ENCODE measurements around the gene CDC23. TPM values are rescaled to one million over a fixed set of nuclear protein-coding genes. Genes with fewer than 3 reads are reported as not detected.

CDC23 gene
- 28.8 and 30.4 TPM in 2 replicates for polyA plus RNA-seq (2013)

- H3K9ac ChIP-seq (ENCODE audit: low read length): peak within 1 kb of the TSS; percentile 81
- H2AFZ ChIP-seq (ENCODE audit: insufficient read depth, low read length, poor library complexity): peak within 1 kb of the TSS; percentile 93
- peaks cover 1% of the 10 kb centered on the region for H3K9me3 ChIP-seq (ENCODE audit: insufficient read depth, low read depth, low read length)
- no peaks in the 10 kb centered on the region for H3K4me1 ChIP-seq (ENCODE audit: control insufficient read depth in 1 of 2, insufficient read depth in 2 of 2, low read length in 2 of 2)
- peak within 1 kb of the TSS; percentile 95 for H4K12ac ChIP-seq (ENCODE audit: low read depth, low read length)
- no peak within 1 kb of the TSS for H2BK12ac ChIP-seq (ENCODE audit: low read length)
- no peaks in the 10 kb centered on the region for H3K27me3 ChIP-seq (ENCODE audit: insufficient read depth, low read length)
- peak within 1 kb of the TSS; percentile 95 for H3K14ac ChIP-seq (ENCODE audit: low read length)
- H2AK5ac ChIP-seq (ENCODE audit: low read length): peak within 1 kb of the TSS; percentile 11
- peak within 1 kb of the TSS; percentile 91 for H3K4me2 ChIP-seq (ENCODE audit: low read length)
- H3K4me3 ChIP-seq (ENCODE audit: low read depth, low read length): peak within 1 kb of the TSS; percentile 89
- H3K79me1 ChIP-seq (ENCODE audit: low read length): peaks cover 3% of the 10 kb centered on the region
- peak within 1 kb of the TSS; percentile 96 for H3K4ac ChIP-seq (ENCODE audit: low read depth, low read length)
- H2BK120ac ChIP-seq (ENCODE audit: insufficient read depth, low read length, poor library complexity): peak within 1 kb of the TSS; percentile 81
- peak within 1 kb of the TSS; percentile 92 for H3K18ac ChIP-seq (ENCODE audit: low read length)
- peak within 1 kb of the TSS; percentile 87 for H4K91ac ChIP-seq (ENCODE audit: low read depth, low read length)
- peak; percentile 98 to 100 for DNase-seq
- H3K36me3 ChIP-seq (ENCODE audit: control insufficient read depth in 1 of 2, insufficient read depth in 2 of 2, low read length in 2 of 2): peaks cover 3 to 4% of the 10 kb centered on the region in 2 experiments
- H3K23ac ChIP-seq (ENCODE audit: low read length): no peak within 1 kb of the TSS
- H3K79me2 ChIP-seq (ENCODE audit: control insufficient read depth, insufficient read depth, low read length, poor library complexity): peaks cover 4% of the 10 kb centered on the region
- H3K27ac ChIP-seq (ENCODE audit: low read depth, low read length): no peak within 1 kb of the TSS
- WGBS (ENCODE audit: extremely low coverage, insufficient coverage, insufficient read length): no CpG with 5 or more reads among the region's 32 CpGs
- peak within 1 kb of the TSS; percentile 98 for H4K8ac ChIP-seq (ENCODE audit: low read depth, low read length)
- peak within 1 kb of the TSS; percentile 62 for H2BK5ac ChIP-seq (ENCODE audit: low read depth, low read length, poor library complexity)
Measured at GRCh38 chr5:138213161-138214029, at the start of gene CDC23. CDC23 (minus strand) TSS chr5:138213323; CDS start chr5:138213312, 11 bp downstream.

- H4K8ac ChIP-seq (ENCODE audit: low read depth, low read length): no peak overlapping the region
- H3K4ac ChIP-seq (ENCODE audit: low read depth, low read length): no peak overlapping the region
- no peaks in the 10 kb centered on the region for H3K79me2 ChIP-seq (ENCODE audit: control insufficient read depth, insufficient read depth, low read length, poor library complexity)
- H2AK5ac ChIP-seq (ENCODE audit: low read length): no peak overlapping the region
- H3K4me1 ChIP-seq (ENCODE audit: control insufficient read depth in 1 of 2, insufficient read depth in 2 of 2, low read length in 2 of 2): no peaks in the 10 kb centered on the region
- no peaks in the 10 kb centered on the region for H3K27me3 ChIP-seq (ENCODE audit: insufficient read depth, low read length)
- no peak overlapping the region for H3K27ac ChIP-seq (ENCODE audit: low read depth, low read length)
- H3K4me2 ChIP-seq (ENCODE audit: low read length): no peak overlapping the region
- no peak overlapping the region for H2BK12ac ChIP-seq (ENCODE audit: low read length)
- H2BK120ac ChIP-seq (ENCODE audit: insufficient read depth, low read length, poor library complexity): no peak overlapping the region
- DNase-seq: no peak
- H3K18ac ChIP-seq (ENCODE audit: low read length): no peak overlapping the region
- H3K9me3 ChIP-seq (ENCODE audit: insufficient read depth, low read depth, low read length): peaks cover 1% of the 10 kb centered on the region
- no peak overlapping the region for H3K23ac ChIP-seq (ENCODE audit: low read length)
- no peak overlapping the region for H2BK5ac ChIP-seq (ENCODE audit: low read depth, low read length, poor library complexity)
- no peak overlapping the region for H4K91ac ChIP-seq (ENCODE audit: low read depth, low read length)
- no peak overlapping the region for H3K9ac ChIP-seq (ENCODE audit: low read length)
- H3K36me3 ChIP-seq (ENCODE audit: control insufficient read depth in 1 of 2, insufficient read depth in 2 of 2, low read length in 2 of 2): no peaks in the 10 kb centered on the region
- H3K14ac ChIP-seq (ENCODE audit: low read length): no peak overlapping the region
- no CpG with 5 or more reads among the region's 4 CpGs for WGBS (ENCODE audit: extremely low coverage, insufficient coverage, insufficient read length)
- no peak overlapping the region for H2AFZ ChIP-seq (ENCODE audit: insufficient read depth, low read length, poor library complexity)
- no peaks in the 10 kb centered on the region for H3K79me1 ChIP-seq (ENCODE audit: low read length)
- H4K12ac ChIP-seq (ENCODE audit: low read depth, low read length): no peak overlapping the region
- H3K4me3 ChIP-seq (ENCODE audit: low read depth, low read length): no peak overlapping the region
Measured at GRCh38 chr5:138258704-138259292, 45.7 kb upstream of the CDC23 start.

- Histone ChIP-seq H3K23ac (ENCODE audit: low read length) (no peak overlapping the region), H2AFZ (ENCODE audit: insufficient read depth, low read length, poor library complexity) (no peak overlapping the region), H4K8ac (ENCODE audit: low read depth, low read length) (no peak overlapping the region), H3K27ac (ENCODE audit: low read depth, low read length) (no peak overlapping the region), H3K79me1 (ENCODE audit: low read length) (no peaks in the 10 kb centered on the region), H3K4ac (ENCODE audit: low read depth, low read length) (no peak overlapping the region), H3K9ac (ENCODE audit: low read length) (no peak overlapping the region), H2BK12ac (ENCODE audit: low read length) (no peak overlapping the region), H3K14ac (ENCODE audit: low read length) (no peak overlapping the region), H3K27me3 (ENCODE audit: insufficient read depth, low read length) (no peaks in the 10 kb centered on the region), H3K36me3 (ENCODE audit: control insufficient read depth in 1 of 2, insufficient read depth in 2 of 2, low read length in 2 of 2) (no peaks in the 10 kb centered on the region), H4K12ac (ENCODE audit: low read depth, low read length) (no peak overlapping the region), H3K18ac (ENCODE audit: low read length) (no peak overlapping the region), H2BK5ac (ENCODE audit: low read depth, low read length, poor library complexity) (no peak overlapping the region), H2AK5ac (ENCODE audit: low read length) (no peak overlapping the region), H3K4me1 (ENCODE audit: control insufficient read depth in 1 of 2, insufficient read depth in 2 of 2, low read length in 2 of 2) (no peaks in the 10 kb centered on the region), H3K9me3 (ENCODE audit: insufficient read depth, low read depth, low read length) (peaks cover 2% of the 10 kb centered on the region), H3K4me2 (ENCODE audit: low read length) (no peak overlapping the region), H3K4me3 (ENCODE audit: low read depth, low read length) (no peak overlapping the region), H3K79me2 (ENCODE audit: control insufficient read depth, insufficient read depth, low read length, poor library complexity) (no peaks in the 10 kb centered on the region), H2BK120ac (ENCODE audit: insufficient read depth, low read length, poor library complexity) (no peak overlapping the region), H4K91ac (ENCODE audit: low read depth, low read length) (no peak overlapping the region)
- WGBS (ENCODE audit: extremely low coverage, insufficient coverage, insufficient read length): no CpG with 5 or more reads among the region's 29 CpGs
- no peak for DNase-seq
Measured at GRCh38 chr5:138257583-138257982, 44.5 kb upstream of the CDC23 start.

- H3K9me3 ChIP-seq (ENCODE audit: insufficient read depth, low read depth, low read length): peaks cover 2% of the 10 kb centered on the region
- H2AK5ac ChIP-seq (ENCODE audit: low read length): no peak overlapping the region
- no peaks in the 10 kb centered on the region for H3K27me3 ChIP-seq (ENCODE audit: insufficient read depth, low read length)
- H2BK5ac ChIP-seq (ENCODE audit: low read depth, low read length, poor library complexity): no peak overlapping the region
- H3K23ac ChIP-seq (ENCODE audit: low read length): no peak overlapping the region
- H4K12ac ChIP-seq (ENCODE audit: low read depth, low read length): no peak overlapping the region
- no CpG with 5 or more reads among the region's 3 CpGs for WGBS (ENCODE audit: extremely low coverage, insufficient coverage, insufficient read length)
- no peak overlapping the region for H3K18ac ChIP-seq (ENCODE audit: low read length)
- H2AFZ ChIP-seq (ENCODE audit: insufficient read depth, low read length, poor library complexity): no peak overlapping the region
- H3K36me3 ChIP-seq (ENCODE audit: control insufficient read depth in 1 of 2, insufficient read depth in 2 of 2, low read length in 2 of 2): no peaks in the 10 kb centered on the region
- no peaks in the 10 kb centered on the region for H3K4me1 ChIP-seq (ENCODE audit: control insufficient read depth in 1 of 2, insufficient read depth in 2 of 2, low read length in 2 of 2)
- no peak overlapping the region for H3K14ac ChIP-seq (ENCODE audit: low read length)
- H3K4ac ChIP-seq (ENCODE audit: low read depth, low read length): no peak overlapping the region
- no peak overlapping the region for H3K4me2 ChIP-seq (ENCODE audit: low read length)
- no peaks in the 10 kb centered on the region for H3K79me1 ChIP-seq (ENCODE audit: low read length)
- no peak overlapping the region for H3K27ac ChIP-seq (ENCODE audit: low read depth, low read length)
- H3K4me3 ChIP-seq (ENCODE audit: low read depth, low read length): no peak overlapping the region
- no peak overlapping the region for H3K9ac ChIP-seq (ENCODE audit: low read length)
- no peak overlapping the region for H2BK120ac ChIP-seq (ENCODE audit: insufficient read depth, low read length, poor library complexity)
- DNase-seq: no peak
- no peak overlapping the region for H4K8ac ChIP-seq (ENCODE audit: low read depth, low read length)
- H2BK12ac ChIP-seq (ENCODE audit: low read length): no peak overlapping the region
- no peaks in the 10 kb centered on the region for H3K79me2 ChIP-seq (ENCODE audit: control insufficient read depth, insufficient read depth, low read length, poor library complexity)
- H4K91ac ChIP-seq (ENCODE audit: low read depth, low read length): no peak overlapping the region
Measured at GRCh38 chr5:138252944-138253343, 39.8 kb upstream of the CDC23 start.

Measured in trophoblast cell (in vitro differentiated cells and primary cell).